ENCODE data around the gene CHFR.

- TF ChIP-seq POLR2A (IDR thresholded peaks at IDR 0.05) (no peak), CTCF (IDR thresholded peaks at IDR 0.05) (no peak), POLR2AphosphoS5 (IDR thresholded peaks at IDR 0.05) (no peak), EP300 (IDR thresholded peaks at IDR 0.05) (no peak)
Observed at GRCh38 chr12:132835076-132836025, 52.1 kb downstream of the CHFR start.
